GM11168 (cell line): ENCODE results near the gene KIDINS220.
"Not testable (repeated sequence)": the region's sequence is repeated elsewhere in the genome, so short reads cannot be mapped to it uniquely, and the experiment has no call there.

Experiments
- in situ Hi-C: fragments of 300-500 bp; cut with MboI; formaldehyde crosslinking; loops from one replicate; pipeline ENCODE4 v1.12.0; 2022; ENCODE audit warnings: low sequenced_read_pairs; ENCODE audit not compliant: unreplicated experiment

Gene KIDINS220

GRCh38 chr2:8761529-8762164, 75.8 kb downstream of the KIDINS220 start:
- in situ Hi-C loops = no loop called here

- in situ Hi-C loops = no loop called here
Observed at GRCh38 chr2:8756716-8757115, 80.7 kb downstream of the KIDINS220 start.

- in situ Hi-C loops = no loop called here
Observed at GRCh38 chr2:8756230-8756629, 81.2 kb downstream of the KIDINS220 start.

GRCh38 chr2:8754106-8754776, 83.2 kb downstream of the KIDINS220 start:
- in situ Hi-C loops = no loop called here

- in situ Hi-C loops = no loop called here
Observed at GRCh38 chr2:8753609-8754008, 83.8 kb downstream of the KIDINS220 start.

GRCh38 chr2:8752385-8752784, 85.0 kb downstream of the KIDINS220 start:
- in situ Hi-C loops = no loop called here

GRCh38 chr2:8750221-8750620, 87.2 kb downstream of the KIDINS220 start:
- in situ Hi-C loops = no loop called here

- in situ Hi-C loops = no loop called here
Observed at GRCh38 chr2:8743261-8743660, 94.2 kb downstream of the KIDINS220 start.

GRCh38 chr2:8740136-8740535, 97.3 kb downstream of the KIDINS220 start:
- in situ Hi-C loops = no loop called here

- in situ Hi-C loops = no loop called here
Observed at GRCh38 chr2:8737571-8738175, 99.7 kb downstream of the KIDINS220 start.

- in situ Hi-C loops = no loop called here
Observed at GRCh38 chr2:8732601-8733000, 104.8 kb downstream of the KIDINS220 start.

- in situ Hi-C loops = no loop called here
Observed at GRCh38 chr2:8729939-8730338, 107.5 kb downstream of the KIDINS220 start.

GRCh38 chr2:8729101-8729500, 108.3 kb downstream of the KIDINS220 start:
- in situ Hi-C loops = not testable (repeated sequence)

- in situ Hi-C loops = no loop called here
Observed at GRCh38 chr2:8728305-8729015, 109.0 kb downstream of the KIDINS220 start.

- in situ Hi-C loops = no loop called here
Observed at GRCh38 chr2:8725838-8726237, 111.6 kb downstream of the KIDINS220 start.

- in situ Hi-C loops = no loop called here
Observed at GRCh38 chr2:8722986-8723385, 114.4 kb downstream of the KIDINS220 start.

- in situ Hi-C loops = no loop called here
Observed at GRCh38 chr2:8721410-8721809, 116.0 kb downstream of the KIDINS220 start.

GRCh38 chr2:8720741-8721140, 116.7 kb downstream of the KIDINS220 start:
- in situ Hi-C loops = no loop called here

GRCh38 chr2:8719528-8719927, 117.9 kb downstream of the KIDINS220 start:
- in situ Hi-C loops = no loop called here

- in situ Hi-C loops = no loop called here
Observed at GRCh38 chr2:8714971-8715370, 122.4 kb downstream of the KIDINS220 start.

- in situ Hi-C loops = no loop called here
Observed at GRCh38 chr2:8714283-8714682, 123.1 kb downstream of the KIDINS220 start.
